Measurements from ENCODE around the gene ATP13A3. TPM values are rescaled to one million over a fixed set of nuclear protein-coding genes. Genes with fewer than 3 reads are reported as not detected.
A peak's percentile ranks its signal among the peaks of the same experiment; 100 is the strongest.

The ATP13A3 gene
- total RNA-seq, 1 donor from 2014 or later, result 103 TPM

GRCh38 chr3:194440756-194441155 is 46.0 kb downstream of the ATP13A3 start:
- DNase-seq (ENCODE audit: low spot score), result no peak

DNA sequence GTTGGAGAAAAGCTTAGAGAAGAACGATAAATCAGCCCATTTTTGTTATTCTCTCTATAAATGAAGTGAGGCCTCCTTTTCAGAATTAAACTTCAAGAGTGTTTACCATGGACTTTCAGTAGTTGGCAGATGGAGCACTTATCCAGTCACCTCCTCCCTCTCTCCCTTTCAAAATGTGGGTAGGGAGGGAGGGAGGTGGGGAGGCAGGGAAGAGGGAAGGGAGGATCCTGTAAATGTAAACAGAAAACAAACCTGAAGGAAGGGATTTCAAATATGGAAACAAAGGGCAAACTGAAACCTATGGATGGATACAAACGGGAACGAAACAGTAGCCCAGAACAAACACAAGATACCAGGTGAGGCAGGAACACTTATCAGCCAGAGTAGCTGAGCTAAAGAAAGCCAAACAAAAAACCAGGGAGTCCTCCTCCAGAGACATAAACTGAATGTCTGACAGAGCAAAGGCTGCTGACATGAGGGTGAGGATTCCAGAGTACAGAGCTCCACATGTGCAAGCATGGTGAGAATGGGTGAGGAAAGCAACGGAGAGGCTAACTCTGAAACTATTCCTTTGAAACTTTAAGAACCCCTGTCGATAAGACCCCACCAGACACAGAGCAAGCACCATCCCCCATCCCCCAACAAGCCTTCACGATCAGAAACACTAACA is 46.8 kb downstream of the ATP13A3 start:
- no peak for DNase-seq (ENCODE audit: low spot score)

- no peak for DNase-seq (ENCODE audit: low spot score)
Observed at GRCh38 chr3:194434503-194434902, 52.3 kb downstream of the ATP13A3 start.

DNA sequence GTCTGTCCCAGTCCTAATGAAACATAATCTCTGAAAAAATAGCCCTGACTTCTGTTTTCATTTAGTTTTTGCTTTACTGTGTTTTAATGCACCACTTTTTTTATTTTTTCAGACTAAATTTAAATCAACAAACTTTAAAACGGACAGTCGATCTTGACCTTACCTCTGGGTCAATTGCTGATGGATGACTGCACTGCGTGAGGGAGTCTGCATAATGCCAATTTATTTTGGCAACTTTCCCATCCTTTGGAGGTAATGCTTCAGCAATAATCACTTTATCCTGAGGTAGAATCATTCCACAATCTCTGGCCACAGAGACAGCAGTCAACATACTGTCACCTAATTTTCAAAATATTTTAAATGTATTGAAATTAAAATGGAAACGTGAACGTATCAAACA is 55.2 kb downstream of the ATP13A3 start:
- DNase-seq (ENCODE audit: low spot score), result no peak

GRCh38 chr3:194425399-194425798 is 61.4 kb downstream of the ATP13A3 start:
- no peak for DNase-seq (ENCODE audit: low spot score)

DNA sequence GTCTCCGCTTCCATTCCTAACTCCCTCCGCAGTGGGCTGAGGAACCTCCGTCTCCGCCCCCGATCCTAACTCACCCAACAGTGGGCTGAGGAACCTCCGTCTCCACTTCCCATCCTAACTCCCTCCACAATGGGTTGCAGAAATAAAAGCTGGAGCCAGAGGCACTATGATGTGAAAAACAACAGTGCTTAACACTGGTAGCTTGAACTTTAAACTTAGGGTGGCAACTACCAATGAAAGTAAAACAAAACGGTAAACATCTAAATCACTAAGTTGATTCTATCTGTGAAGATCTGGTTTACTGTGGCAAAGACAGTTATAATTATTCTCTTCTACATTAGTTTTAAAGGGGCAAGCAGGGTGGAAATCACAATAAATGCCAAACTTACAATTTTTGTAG is 61.8 kb downstream of the ATP13A3 start:
- DNase-seq (ENCODE audit: low spot score), result no peak

DNA sequence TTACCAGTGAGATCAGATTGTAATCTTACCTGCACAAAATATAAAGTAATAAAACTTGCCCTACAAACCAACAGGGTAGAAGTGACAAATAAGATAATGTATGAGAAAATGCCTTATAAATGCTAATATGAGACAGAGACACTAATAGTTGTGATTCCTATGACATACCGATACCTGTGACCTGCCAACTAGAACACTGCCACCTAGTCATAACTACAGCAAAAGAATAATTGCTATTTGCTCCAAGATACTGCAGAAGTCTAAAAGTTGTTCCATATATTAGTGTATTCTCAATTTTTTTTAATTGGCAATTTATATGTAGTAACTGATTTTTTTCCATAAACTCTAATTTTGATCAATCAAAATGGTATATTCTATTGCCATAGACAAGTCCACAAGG is 62.4 kb downstream of the ATP13A3 start:
- DNase-seq (ENCODE audit: low spot score), result no peak

DNA sequence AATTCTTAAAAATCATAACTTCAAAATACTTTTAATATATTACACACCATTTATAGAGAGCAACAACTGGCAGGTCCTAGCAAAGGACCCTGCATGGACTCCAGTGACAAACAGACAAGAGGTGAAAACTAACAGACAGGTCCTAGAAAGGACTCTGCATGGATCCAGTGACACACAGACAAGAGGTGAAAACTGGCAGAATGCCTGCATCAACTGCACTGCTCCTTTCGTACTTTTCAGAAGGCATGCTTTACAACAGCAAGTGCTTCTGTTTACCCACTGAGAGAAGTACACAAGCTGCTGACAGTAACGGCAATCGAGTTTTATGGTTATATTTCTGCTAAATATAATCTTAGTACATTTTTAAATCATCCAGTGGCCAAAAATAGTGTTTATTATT is 63.5 kb downstream of the ATP13A3 start:
- DNase-seq (ENCODE audit: low spot score), result no peak

DNA sequence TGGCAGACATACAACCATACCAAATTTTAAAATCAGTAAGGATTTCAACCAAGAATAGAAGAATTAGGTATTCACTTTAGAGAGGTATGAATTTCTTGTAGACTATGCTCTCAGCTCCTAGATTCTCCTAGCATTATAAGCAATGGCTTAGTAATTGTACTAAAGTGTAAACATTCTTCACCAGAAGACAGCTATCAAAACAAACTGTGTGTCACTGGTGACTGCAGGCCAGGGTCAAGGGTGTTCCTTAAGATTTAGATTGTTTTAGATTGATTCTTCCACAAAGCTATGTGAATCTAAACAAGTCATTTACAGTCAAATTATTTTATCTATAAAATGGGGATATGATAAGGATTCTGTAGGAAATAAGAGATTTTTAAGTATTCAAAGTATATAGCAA is 64.6 kb downstream of the ATP13A3 start:
- DNase-seq (ENCODE audit: low spot score), result no peak

DNA sequence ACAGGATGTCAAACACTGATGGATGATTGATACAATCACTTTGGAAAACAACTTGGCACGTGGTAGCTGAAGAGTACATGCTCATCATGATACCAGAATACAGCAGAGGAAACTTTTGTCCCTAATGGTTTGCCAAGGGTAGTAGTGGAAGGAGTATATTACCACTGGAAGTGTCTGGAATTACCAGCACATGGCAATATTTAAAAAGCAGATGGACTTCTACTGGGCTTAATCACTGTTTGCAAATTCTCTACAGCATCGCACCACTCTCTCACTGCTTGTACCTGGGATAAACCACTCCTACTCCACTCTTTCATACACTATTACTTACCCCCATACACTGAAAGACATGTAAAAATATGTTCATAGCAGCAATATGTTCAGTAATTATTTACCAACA is 68.1 kb downstream of the ATP13A3 start:
- no peak for DNase-seq (ENCODE audit: low spot score)

GRCh38 chr3:194407423-194407822 is 79.4 kb downstream of the ATP13A3 start:
- DNase-seq (ENCODE audit: low spot score), result no peak

DNA sequence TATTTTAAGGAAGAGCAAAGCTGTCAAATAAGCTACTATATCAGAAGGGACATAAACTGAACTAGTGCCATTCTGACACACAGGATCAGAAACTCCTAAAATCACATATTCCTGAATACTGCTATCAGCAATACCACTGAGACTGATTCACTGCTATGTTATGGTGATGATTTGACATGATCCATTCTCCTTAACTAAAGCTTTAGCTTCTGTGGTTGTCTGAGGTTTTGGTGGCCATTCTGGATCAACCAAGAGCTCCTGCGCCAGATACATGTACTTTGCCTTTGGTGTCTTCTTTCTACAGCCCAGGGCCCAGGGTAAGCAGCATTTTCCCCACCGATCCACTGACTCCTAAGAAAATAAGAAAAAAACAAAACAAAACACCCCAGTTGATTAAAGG is 81.0 kb downstream of the ATP13A3 start:
- DNase-seq (ENCODE audit: low spot score), result no peak

DNA sequence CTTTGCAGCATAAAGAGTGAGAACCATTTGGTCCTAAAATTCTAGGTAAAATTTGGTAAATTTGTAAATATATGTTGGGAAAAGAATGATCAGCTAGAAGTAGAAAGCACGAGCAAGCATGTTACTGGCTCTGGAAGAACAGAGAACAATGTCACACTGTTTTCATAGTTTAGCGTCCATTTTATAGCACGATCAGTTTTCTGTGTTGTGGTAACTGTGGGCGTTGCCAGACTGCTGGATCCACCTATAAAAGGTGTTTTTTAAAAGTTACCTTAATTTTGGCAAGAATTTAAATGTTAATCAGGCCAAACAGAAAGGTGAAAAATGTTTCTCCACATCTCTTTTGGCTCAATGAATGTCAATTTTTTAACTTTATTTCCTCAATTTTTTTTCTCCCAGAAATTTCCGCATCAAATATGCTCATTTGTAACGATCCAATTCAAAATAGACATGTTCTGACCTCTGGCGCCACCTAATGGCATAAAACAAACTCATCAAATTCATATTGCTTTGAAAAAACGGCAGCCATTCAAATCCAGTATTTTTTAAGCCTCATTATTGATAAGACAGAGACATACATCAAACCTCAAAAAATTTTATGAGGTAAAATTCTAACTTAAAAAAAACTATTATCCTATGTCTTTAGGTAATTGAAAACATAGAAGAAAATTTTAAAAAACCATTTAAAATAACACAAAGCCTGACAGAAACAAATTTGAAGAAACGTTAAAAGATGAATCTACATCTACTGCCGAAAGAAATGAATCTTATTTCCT is 82.2 kb downstream of the ATP13A3 start:
- peak; percentile 40 for DNase-seq (ENCODE audit: low spot score)

DNA sequence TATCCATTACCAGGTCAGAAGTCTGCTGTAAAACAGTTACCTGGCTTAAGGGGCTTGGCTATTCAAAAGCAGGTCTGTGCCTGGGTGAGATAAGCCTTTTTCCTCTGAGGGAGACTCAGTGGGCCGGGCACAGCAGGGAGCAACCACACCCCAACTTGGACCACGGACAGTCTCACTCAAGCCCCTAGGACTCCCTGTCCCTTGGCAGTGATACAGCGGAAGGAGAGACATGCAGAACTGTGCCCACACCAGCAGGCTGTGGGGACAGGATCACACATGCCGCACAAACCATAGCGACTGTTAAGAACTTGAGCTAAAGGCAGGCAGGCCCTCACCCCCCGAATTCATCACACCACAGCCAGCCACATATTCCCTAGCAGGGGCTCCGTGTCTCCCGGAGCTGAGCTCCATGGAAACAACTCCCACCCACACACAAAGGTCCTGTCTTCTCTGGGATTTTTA is 84.9 kb downstream of the ATP13A3 start:
- DNase-seq (ENCODE audit: low spot score), result no peak

DNA sequence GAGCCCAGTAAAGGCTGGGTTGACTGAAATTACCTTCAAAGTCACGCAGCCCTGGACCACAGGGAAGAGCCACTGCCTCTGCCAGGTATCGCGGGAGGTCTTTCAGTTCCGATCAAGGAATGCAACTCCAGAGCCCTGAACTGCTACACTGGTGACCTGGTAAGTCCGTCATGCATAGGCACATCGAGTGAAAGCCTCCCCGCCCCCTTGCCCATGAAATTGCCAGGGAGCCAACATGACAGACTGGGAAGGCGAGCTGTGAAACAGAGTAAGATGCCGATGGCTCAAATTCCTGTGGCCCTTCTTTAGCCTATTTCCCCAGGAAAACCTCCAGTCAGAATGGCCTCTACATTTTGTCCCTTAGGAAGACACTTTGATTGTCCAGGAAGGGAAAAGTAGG is 85.5 kb downstream of the ATP13A3 start:
- no peak for DNase-seq (ENCODE audit: low spot score)

- no peak for DNase-seq (ENCODE audit: low spot score)
Observed at GRCh38 chr3:194399874-194400411, 86.9 kb downstream of the ATP13A3 start.

DNA sequence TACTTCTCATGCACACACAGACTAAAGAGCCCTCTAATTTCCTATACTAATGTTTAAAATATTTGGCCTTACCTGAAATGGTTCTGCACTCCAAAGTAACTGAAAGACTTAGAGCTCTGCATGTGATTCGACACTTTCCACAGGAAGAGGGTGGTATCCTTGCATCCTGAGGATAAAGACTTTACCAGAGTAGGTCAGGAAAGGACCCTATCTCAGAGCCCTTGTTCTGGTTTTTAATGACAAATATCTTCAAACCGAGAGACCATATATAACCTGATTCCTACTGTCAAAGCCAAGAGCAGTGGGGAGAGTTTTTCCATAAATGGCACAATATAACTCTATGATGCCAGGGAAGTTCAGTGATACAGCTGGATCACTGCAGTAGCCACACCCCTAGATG is 87.6 kb downstream of the ATP13A3 start, which contains the start of gene GP5:
GP5 (minus strand) TSS at position 101 of the 400 bp plus-strand sequence. CDS start 984 bp downstream, outside the sequence.
- no peak for DNase-seq (ENCODE audit: low spot score)

GRCh38 chr3:194397757-194398312 is 89.0 kb downstream of the ATP13A3 start:
- no peak for DNase-seq (ENCODE audit: low spot score)

DNA sequence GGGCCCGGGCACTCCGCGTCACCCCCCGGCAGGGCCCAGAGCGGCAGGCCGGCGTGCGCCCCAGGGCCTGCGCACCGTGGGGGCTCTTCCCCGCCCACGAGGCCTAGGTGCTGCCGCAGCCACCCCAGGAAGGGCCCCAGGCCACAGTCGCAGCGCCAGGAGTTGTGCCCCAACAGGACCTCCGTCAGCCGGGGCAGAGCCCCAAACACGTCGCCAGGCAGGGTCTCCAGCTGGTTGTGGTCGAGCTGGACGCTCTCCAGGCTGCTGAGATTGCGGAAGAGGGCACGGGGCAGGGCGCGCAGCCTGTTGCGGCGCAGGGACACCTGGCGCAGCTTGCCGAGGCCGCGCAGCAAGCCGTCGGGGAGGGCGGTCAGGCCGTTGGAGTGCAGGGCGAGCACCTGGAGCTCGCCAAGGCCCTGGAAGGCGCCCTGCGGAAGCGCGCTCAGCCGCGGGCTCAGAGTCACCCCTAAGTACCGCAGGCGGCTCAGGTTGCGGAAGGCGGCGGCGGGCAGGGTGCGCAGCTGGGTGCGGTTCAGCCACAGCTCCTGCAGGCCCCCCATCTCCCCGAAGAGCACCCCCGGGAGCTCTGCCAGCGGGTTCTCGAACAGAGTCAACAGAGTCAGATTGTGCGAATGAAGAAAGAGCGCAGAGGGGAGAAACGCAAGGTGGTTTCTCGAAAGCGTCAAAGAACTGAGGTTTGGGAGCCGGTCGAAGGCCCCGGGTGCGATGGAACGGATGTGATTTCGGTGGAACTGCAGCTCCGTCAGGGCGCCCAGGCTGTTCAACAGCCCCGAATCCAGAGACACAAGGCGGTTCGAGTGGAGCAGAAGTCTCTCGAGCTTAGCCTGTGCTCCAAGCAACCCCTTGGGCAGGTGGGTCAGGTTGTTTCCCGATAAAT is 89.7 kb downstream of the ATP13A3 start:
- DNase-seq (ENCODE audit: low spot score), result no peak

GRCh38 chr3:194396539-194396858 is 90.3 kb downstream of the ATP13A3 start:
- no peak for DNase-seq (ENCODE audit: low spot score)

DNA sequence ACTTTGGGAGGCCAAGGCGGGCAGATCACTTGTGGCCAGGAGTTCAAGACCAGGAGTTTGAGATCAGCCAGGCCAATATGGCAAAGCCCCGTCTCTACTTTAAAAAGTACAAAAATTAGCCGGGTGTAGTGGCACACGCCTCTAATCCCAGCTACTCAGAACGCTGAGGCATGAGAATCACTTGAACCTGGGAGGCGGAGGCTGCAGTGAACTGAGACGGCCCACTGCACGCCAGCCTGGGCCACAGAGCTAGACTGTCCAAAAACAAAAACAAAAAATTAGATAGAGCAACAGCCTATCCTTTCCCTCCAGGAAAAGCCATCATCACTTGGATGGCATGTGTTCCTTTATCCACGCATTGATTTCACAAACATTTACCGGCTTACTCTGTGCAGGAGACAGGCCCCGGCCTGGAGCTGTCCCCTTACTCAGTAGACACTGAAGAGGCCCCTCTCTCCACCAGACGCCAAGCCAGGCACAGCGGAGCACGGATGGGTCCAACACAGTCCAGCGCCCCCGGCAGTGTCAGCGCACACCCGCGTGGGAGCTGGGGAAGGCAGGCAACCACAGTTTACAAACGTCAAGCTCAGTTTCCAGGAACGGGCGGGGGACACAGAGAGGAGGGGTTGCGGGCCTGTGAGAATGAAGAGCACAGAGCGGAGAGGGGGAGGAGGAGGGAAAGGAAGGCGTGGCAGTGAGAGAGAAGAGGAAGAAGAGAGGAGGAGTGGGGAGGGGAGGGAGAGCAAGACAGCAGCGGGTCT is 90.8 kb downstream of the ATP13A3 start:
- peak; percentile 58 for DNase-seq (ENCODE audit: low spot score)

Data from mucosa of gallbladder (tissue), 1 donor.